Stimulated activated naive CD4-positive, alpha-beta T cell (primary cell): Measurements from ENCODE around the gene FBXO7.

Experiments used
- DNase-seq, 6 experiments: peaks; one replicate each; lab custom pipeline; 2025; lab: John Stamatoyannopoulos, UW

FBXO7 gene

GRCh38 chr22:32489377-32489776, 14.8 kb downstream of the FBXO7 start:
- DNase-seq, result no peak

- no peak for DNase-seq
These were observed 15.7 kb downstream of the FBXO7 start for GRCh38 chr22:32490279-32490678.

GRCh38 chr22:32492111-32492510, 17.5 kb downstream of the FBXO7 start:
- DNase-seq, result no peak

GRCh38 chr22:32493551-32493950, 18.9 kb downstream of the FBXO7 start:
- DNase-seq, result no peak

- no peak for DNase-seq
These were observed 20.4 kb downstream of the FBXO7 start for GRCh38 chr22:32494971-32495370.

GRCh38 chr22:32499666-32500065, 25.1 kb downstream of the FBXO7 start:
- DNase-seq, result no peak

- DNase-seq, result no peak
These were observed 27.5 kb downstream of the FBXO7 start for GRCh38 chr22:32501836-32502752.

- DNase-seq, result no peak
These were observed 34.4 kb downstream of the FBXO7 start for GRCh38 chr22:32509045-32509444.

GRCh38 chr22:32511274-32511673, 36.7 kb downstream of the FBXO7 start:
- no peak for DNase-seq

GRCh38 chr22:32511776-32512175, 37.2 kb downstream of the FBXO7 start:
- no peak for DNase-seq

GRCh38 chr22:32512267-32512982, 37.8 kb downstream of the FBXO7 start:
- no peak for DNase-seq

- no peak for DNase-seq
These were observed 40.5 kb downstream of the FBXO7 start for GRCh38 chr22:32515084-32515483.

GRCh38 chr22:32517488-32517887, 42.9 kb downstream of the FBXO7 start:
- no peak for DNase-seq

- no peak for DNase-seq
These were observed 43.3 kb downstream of the FBXO7 start for GRCh38 chr22:32517921-32518320.

GRCh38 chr22:32518381-32518780, 43.8 kb downstream of the FBXO7 start:
- no peak for DNase-seq

GRCh38 chr22:32518848-32519247, 44.2 kb downstream of the FBXO7 start:
- no peak for DNase-seq

GRCh38 chr22:32520612-32521011, 46.0 kb downstream of the FBXO7 start:
- no peak for DNase-seq

GRCh38 chr22:32522237-32522636, 47.6 kb downstream of the FBXO7 start:
- no peak for DNase-seq

GRCh38 chr22:32527756-32528155, 53.1 kb downstream of the FBXO7 start:
- no peak for DNase-seq

GRCh38 chr22:32528316-32528715, 53.7 kb downstream of the FBXO7 start:
- no peak for DNase-seq

GRCh38 chr22:32528984-32529982, 54.7 kb downstream of the FBXO7 start:
- peak; percentile 23 to 59 (median 42) for DNase-seq

GRCh38 chr22:32531228-32531627, 56.6 kb downstream of the FBXO7 start:
- no peak for DNase-seq
